GM12878 (cell line): Measurements from ENCODE around the gene RORC. TPM values are rescaled to one million over a fixed set of nuclear protein-coding genes. Genes with fewer than 3 reads are reported as not detected.

Experiments
- ATAC-seq: fragments of 200-7000 bp; cut with Tn5 transposase; 3 replicates; pipeline ENCODE4 v1.9.1; 2020; ENCODE audit warnings: mild to moderate bottlenecking, moderate library complexity
- BruUV-seq: library from RNA; stranded (reverse); fragments of 400-500 nt; replicated peaks from 2 replicates; lab custom pipeline; 2021; lab: Mats Ljungman, UMichigan
- CTCF ChIA-PET: fragments of 300-600 bp; sonication (Branson Sonifier 250); formaldehyde crosslinking; extraction: SDS; loops from one replicate; lab custom pipeline; 2021; ENCODE audit warnings: inconsistent platforms; lab: Yijun Ruan, JAX
- POLR2A ChIA-PET: fragments of 350-600 bp; formaldehyde crosslinking; extraction: SDS; loops from one replicate; lab custom pipeline; 2021; ENCODE audit warnings: inconsistent platforms; lab: Charles Lee
- RAD21 ChIA-PET: fragments of 300-600 bp; sonication (Branson Sonifier 250); formaldehyde crosslinking; loops from one replicate; lab custom pipeline; 2023; ENCODE audit warnings: antibody characterized with exemption; ENCODE audit not compliant: unreplicated experiment; lab: Charles Lee
- SMC1A ChIA-PET: fragments of 300-600 bp; sonication (Branson Sonifier 250); formaldehyde crosslinking; loops from one replicate; lab custom pipeline; 2023; ENCODE audit not compliant: unreplicated experiment, uncharacterized antibody; lab: Charles Lee
- DNase-seq: peaks from one replicate; pipeline ENCODE4 v3.0.0-alpha.2; 2011; ENCODE audit warnings: low read depth, low spot score
- FAIRE-seq: peaks from 3 replicates; lab custom pipeline; 2011; peaks lifted over from hg19 to GRCh38; lab: Jason Lieb, UNC
- H2AFZ ChIP-seq: 2 replicates; pipeline ENCODE4 v1.6.0; 2011; ENCODE audit warnings: low read depth, low read length, control low read depth; ENCODE audit not compliant: control insufficient read depth
- H3K27ac ChIP-seq: 2 replicates; pipeline ENCODE4 v1.5.1; 2011; ENCODE audit warnings: control low read depth; ENCODE audit not compliant: control insufficient read depth, insufficient read depth
- H3K27me3 ChIP-seq, 2 experiments: replicated peaks in 1 of 2; 2 replicates each; pipeline versions ENCODE4 v1.6.0 to v1.6.1; 2011; ENCODE audit warnings: low read length in 1 of 2; ENCODE audit not compliant: control insufficient read depth in 2 of 2, insufficient read depth in 2 of 2
- H3K36me3 ChIP-seq, 2 experiments: 2 replicates each; pipeline ENCODE4 v1.5.1; 2011; ENCODE audit warnings: low read length in 1 of 2; ENCODE audit not compliant: control insufficient read depth in 2 of 2, insufficient read depth in 2 of 2
- H3K4me1 ChIP-seq: 2 replicates; pipeline ENCODE4 v1.6.1; 2011; ENCODE audit warnings: mild to moderate bottlenecking, low read length, moderate library complexity, mixed read lengths; ENCODE audit not compliant: control insufficient read depth, insufficient read depth
- H3K4me2 ChIP-seq: 2 replicates; pipeline ENCODE4 v1.6.0; 2011; ENCODE audit warnings: control low read depth; ENCODE audit not compliant: control insufficient read depth, insufficient read depth
- H3K4me3 ChIP-seq: fragments of 200-600 bp; sonication (generic); 2 replicates; pipeline ENCODE4 v1.5.1; 2016
- H3K79me2 ChIP-seq: 2 replicates; pipeline ENCODE4 v1.6.0; 2011; ENCODE audit warnings: low read length; ENCODE audit not compliant: control insufficient read depth, insufficient read depth
- H3K9ac ChIP-seq: 2 replicates; pipeline ENCODE4 v1.8.0; 2011; ENCODE audit warnings: low read length, control low read depth, mixed read lengths; ENCODE audit not compliant: control insufficient read depth, insufficient read depth
- H3K9me3 ChIP-seq: replicated peaks from 3 replicates; pipeline ENCODE4 v1.5.1; 2011; ENCODE audit warnings: mild to moderate bottlenecking, low read length; ENCODE audit not compliant: control insufficient read depth, insufficient read depth
- H4K20me1 ChIP-seq: 2 replicates; pipeline ENCODE4 v1.6.0; 2011; ENCODE audit not compliant: control insufficient read depth, insufficient read depth
- HDGF ChIP-seq: fragments of 450-650 bp; IDR thresholded peaks from 2 replicates; pipeline ENCODE4 v1.6.1; 2016; ENCODE audit warnings: antibody characterized with exemption
- MTA2 ChIP-seq: fragments of 450-650 bp; IDR thresholded peaks from 2 replicates; pipeline ENCODE4 v1.6.1; 2016; ENCODE audit warnings: low read depth, mild to moderate bottlenecking, moderate library complexity
- NR2F1 ChIP-seq: fragments of 450-650 bp; conservative IDR thresholded peaks from 2 replicates; pipeline ENCODE4 v1.6.1; 2017; ENCODE audit warnings: mild to moderate bottlenecking
- POLR2A ChIP-seq: IDR thresholded peaks from 2 replicates; pipeline ENCODE4 v1.6.1; 2011; ENCODE audit warnings: low read depth, mild to moderate bottlenecking, low read length
- SIN3A ChIP-seq: IDR thresholded peaks from 2 replicates; pipeline ENCODE4 v1.6.1; 2012; ENCODE audit warnings: low read depth, low read length, improper control_type of control experiment
- YBX1 ChIP-seq: fragments of 450-650 bp; IDR thresholded peaks from 2 replicates; pipeline ENCODE4 v1.6.1; 2016; ENCODE audit warnings: antibody characterized with exemption
- YY1 ChIP-seq: IDR thresholded peaks from 2 replicates; pipeline ENCODE4 v1.6.1; 2011; ENCODE audit warnings: low read depth, mild to moderate bottlenecking, low read length
- WGBS: methylation state at CpG from one replicate; pipeline ENCODE4 v1.1.6; 2016; ENCODE audit warnings: low lambda C conversion rate; ENCODE audit not compliant: insufficient replicate concordance, insufficient coverage; ENCODE audit errors: missing lambda C conversion rate; 5-methylcytosine and 5-hydroxymethylcytosine counted together
- in situ Hi-C: fragments of 300-500 bp; cut with MboI; formaldehyde crosslinking; loops from 9 replicates; pipeline ENCODE4 v1.14.3; 2018; ENCODE audit warnings: mixed read lengths
- intact Hi-C: fragments of 100-400 bp; cut with micrococcal nuclease; formaldehyde crosslinking; loops from one replicate; pipeline ENCODE4 v1.14.2; 2022; ENCODE audit not compliant: unreplicated experiment
- polyA plus RNA-seq, 11 experiments: library from polyadenylated mRNA; depleted of rRNA in 4 of 11; unstranded in 6 of 11; stranded (reverse) in 5 of 11; fragments of >200 nt; fragmentation: Nextera tagmentation in 4 of 11; fragmentation: Illumina TruSeq in 1 of 11; extraction: Ambion mirVana in 4 of 11; extraction: Trizol in 1 of 11; gene quantifications; 1 replicate in 1 of 11; 2 replicates in 10 of 11; pipeline versions ENCODE4 v1.2.1 to v1.2.3, GENCODE V29; 2011 to 2016; ENCODE audit warnings: inconsistent platforms in 2 of 11, missing spikeins in 2 of 11, low read depth in 1 of 11
- total RNA-seq, 4 experiments: library from RNA; depleted of rRNA in 3 of 4; stranded (reverse); fragments of >200 nt in 3 of 4; fragmentation: Illumina TruSeq in 1 of 4; extraction: Trizol in 1 of 4; gene quantifications; 2 replicates each; pipeline versions ENCODE4 v1.2.1 to v1.2.3, GENCODE V29; 2013 to 2021
- TF ChIP-seq, protein P1 (sequence below): fragments of 450-650 bp; IDR thresholded peaks from 2 replicates; pipeline ENCODE4 v1.6.1; 2018; ENCODE audit warnings: mild to moderate bottlenecking, low read depth, moderate library complexity; ENCODE audit not compliant: partially characterized antibody
- TF ChIP-seq, protein P2 (sequence below): fragments of 450-650 bp; IDR thresholded peaks from 2 replicates; pipeline ENCODE4 v1.6.1; 2017; ENCODE audit warnings: borderline replicate concordance

The RORC gene
- total and polyA plus RNA-seq, 10 of the 15 experiments (the other 5 are each of a cell fraction or from before 2014, with no cell fraction given): not detected

DNA sequence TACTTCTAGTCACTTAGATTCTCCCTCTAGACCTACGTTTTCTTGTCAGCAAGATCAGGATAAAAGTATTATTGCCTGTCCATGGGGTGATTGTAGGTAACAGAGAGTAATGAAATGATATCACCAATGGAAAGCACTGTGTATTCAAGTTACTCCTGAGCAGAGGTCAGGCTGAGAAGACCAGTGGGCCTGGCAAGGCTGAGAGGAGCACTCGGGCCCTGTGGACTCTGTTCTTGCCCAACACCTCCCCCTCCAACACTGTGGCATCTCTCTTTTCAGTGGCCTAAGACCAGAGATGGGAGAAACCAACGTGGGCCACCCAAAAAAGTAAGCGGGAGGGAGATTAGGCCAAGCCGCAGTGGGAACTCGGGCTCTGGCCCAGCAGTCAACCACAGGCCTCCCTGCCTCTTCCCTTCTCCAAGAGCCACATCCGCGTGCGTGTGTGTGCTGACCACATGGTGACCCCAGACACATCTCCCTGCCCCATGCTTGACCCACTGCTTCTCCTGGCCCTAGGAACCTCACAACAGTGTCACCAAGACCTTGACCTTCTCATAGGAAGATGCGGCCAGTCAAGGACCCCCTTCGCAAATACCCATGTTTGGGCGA is 12.3 kb downstream of the RORC start:
- POLR2A ChIA-PET: interaction anchor here (1.2 kb wide), 1 partner anchor 8 kb away, joined by 3 read pairs; no protein-coding TSS in a partner anchor
- SMC1A ChIA-PET: interaction anchor here (1.0 kb wide), 1 partner anchor 13 kb away, joined by 3 read pairs; no protein-coding TSS in a partner anchor
- H4K20me1 ChIP-seq: no peaks in the 10 kb centered on the region
- no peak overlapping the region for H3K27ac ChIP-seq
- BruUV-seq: no TSS peak
- H3K4me3 ChIP-seq: no peak overlapping the region
- CTCF ChIA-PET: no interaction called here
- H3K9me3 ChIP-seq: no peaks in the 10 kb centered on the region
- H2AFZ ChIP-seq: no peak overlapping the region
- peaks cover 0 to 1% of the 10 kb centered on the region in 2 experiments; a peak in 2 of 4 replicates for H3K27me3 ChIP-seq
- FAIRE-seq (no peak), ATAC-seq (no peak), DNase-seq (no peak)
- WGBS: 47% methylated on average over 12 of the region's 12 CpGs
- H3K4me2 ChIP-seq: no peak overlapping the region
- RAD21 ChIA-PET: no interaction called here
- intact Hi-C loops (no loop called here), in situ Hi-C loops (no loop called here)
- H3K36me3 ChIP-seq: no peaks in the 10 kb centered on the region
- TF ChIP-seq HDGF (no peak), MTA2 (no peak), YY1 (no peak), POLR2A (no peak), NR2F1 (no peak), YBX1 (no peak), SIN3A (no peak)
- TF ChIP-seq, protein P1, sequence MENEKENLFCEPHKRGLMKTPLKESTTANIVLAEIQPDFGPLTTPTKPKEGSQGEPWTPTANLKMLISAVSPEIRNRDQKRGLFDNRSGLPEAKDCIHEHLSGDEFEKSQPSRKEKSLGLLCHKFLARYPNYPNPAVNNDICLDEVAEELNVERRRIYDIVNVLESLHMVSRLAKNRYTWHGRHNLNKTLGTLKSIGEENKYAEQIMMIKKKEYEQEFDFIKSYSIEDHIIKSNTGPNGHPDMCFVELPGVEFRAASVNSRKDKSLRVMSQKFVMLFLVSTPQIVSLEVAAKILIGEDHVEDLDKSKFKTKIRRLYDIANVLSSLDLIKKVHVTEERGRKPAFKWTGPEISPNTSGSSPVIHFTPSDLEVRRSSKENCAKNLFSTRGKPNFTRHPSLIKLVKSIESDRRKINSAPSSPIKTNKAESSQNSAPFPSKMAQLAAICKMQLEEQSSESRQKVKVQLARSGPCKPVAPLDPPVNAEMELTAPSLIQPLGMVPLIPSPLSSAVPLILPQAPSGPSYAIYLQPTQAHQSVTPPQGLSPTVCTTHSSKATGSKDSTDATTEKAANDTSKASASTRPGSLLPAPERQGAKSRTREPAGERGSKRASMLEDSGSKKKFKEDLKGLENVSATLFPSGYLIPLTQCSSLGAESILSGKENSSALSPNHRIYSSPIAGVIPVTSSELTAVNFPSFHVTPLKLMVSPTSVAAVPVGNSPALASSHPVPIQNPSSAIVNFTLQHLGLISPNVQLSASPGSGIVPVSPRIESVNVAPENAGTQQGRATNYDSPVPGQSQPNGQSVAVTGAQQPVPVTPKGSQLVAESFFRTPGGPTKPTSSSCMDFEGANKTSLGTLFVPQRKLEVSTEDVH: no peak
- TF ChIP-seq, protein P2, sequence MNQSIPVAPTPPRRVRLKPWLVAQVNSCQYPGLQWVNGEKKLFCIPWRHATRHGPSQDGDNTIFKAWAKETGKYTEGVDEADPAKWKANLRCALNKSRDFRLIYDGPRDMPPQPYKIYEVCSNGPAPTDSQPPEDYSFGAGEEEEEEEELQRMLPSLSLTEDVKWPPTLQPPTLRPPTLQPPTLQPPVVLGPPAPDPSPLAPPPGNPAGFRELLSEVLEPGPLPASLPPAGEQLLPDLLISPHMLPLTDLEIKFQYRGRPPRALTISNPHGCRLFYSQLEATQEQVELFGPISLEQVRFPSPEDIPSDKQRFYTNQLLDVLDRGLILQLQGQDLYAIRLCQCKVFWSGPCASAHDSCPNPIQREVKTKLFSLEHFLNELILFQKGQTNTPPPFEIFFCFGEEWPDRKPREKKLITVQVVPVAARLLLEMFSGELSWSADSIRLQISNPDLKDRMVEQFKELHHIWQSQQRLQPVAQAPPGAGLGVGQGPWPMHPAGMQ: no peak
- H3K9ac ChIP-seq: no peak overlapping the region
- no peaks in the 10 kb centered on the region for H3K79me2 ChIP-seq
- peaks cover 5% of the 10 kb centered on the region for H3K4me1 ChIP-seq
